Keratinocyte (primary cell): ENCODE results near the gene UBE2J2. TPM values are rescaled to one million over a fixed set of nuclear protein-coding genes. Genes with fewer than 3 reads are reported as not detected.

Experiments
- DNase-seq: peaks from one replicate; pipeline ENCODE4 v3.0.0-alpha.2; 2011; ENCODE audit warnings: low read depth, missing footprints, low spot score
- FAIRE-seq: peaks from 2 replicates; lab custom pipeline; 2011; peaks lifted over from hg19 to GRCh38; lab: Jason Lieb, UNC
- H2AFZ ChIP-seq: 2 replicates; pipeline ENCODE4 v1.6.0; 2012; ENCODE audit warnings: low read length, control low read depth, inconsistent platforms; ENCODE audit not compliant: control insufficient read depth
- H3K27ac ChIP-seq: 2 replicates; pipeline ENCODE4 v1.5.1; 2011; ENCODE audit warnings: low read length; ENCODE audit not compliant: control insufficient read depth, insufficient read depth
- H3K27me3 ChIP-seq: 3 replicates; pipeline ENCODE4 v1.6.0; 2011; ENCODE audit warnings: low read length; ENCODE audit not compliant: control insufficient read depth, insufficient read depth; ENCODE audit errors: extremely low read depth
- H3K36me3 ChIP-seq, 2 experiments: 2 replicates in 1 of 2; 3 replicates in 1 of 2; pipeline ENCODE4 v1.5.1; 2011; ENCODE audit warnings: low read length in 2 of 2, mild to moderate bottlenecking in 1 of 2; ENCODE audit not compliant: control insufficient read depth in 2 of 2, insufficient read depth in 2 of 2; ENCODE audit errors: extremely low read depth in 1 of 2
- H3K4me1 ChIP-seq: 3 replicates; pipeline ENCODE4 v1.5.1; 2011; ENCODE audit warnings: low read length; ENCODE audit not compliant: control insufficient read depth, insufficient read depth; ENCODE audit errors: extremely low read depth
- H3K4me2 ChIP-seq: 3 replicates; pipeline ENCODE4 v1.6.0; 2011; ENCODE audit warnings: low read depth, low read length; ENCODE audit not compliant: control insufficient read depth, insufficient read depth; ENCODE audit errors: extremely low read depth
- H3K4me3 ChIP-seq, 3 experiments: fragments of 200-600 bp in 1 of 3; sonication (generic) in 1 of 3; 2 replicates in 2 of 3; 3 replicates in 1 of 3; pipeline ENCODE4 v1.5.1; 2011 to 2016; ENCODE audit warnings: low read length in 3 of 3, mild to moderate bottlenecking in 3 of 3, control low read depth in 2 of 3, inconsistent platforms in 1 of 3, low read depth in 1 of 3, mixed read lengths in 1 of 3, mixed run types in 1 of 3, moderate library complexity in 1 of 3; ENCODE audit not compliant: control insufficient read depth in 2 of 3, insufficient read depth in 2 of 3; ENCODE audit errors: extremely low read depth in 1 of 3
- H3K79me2 ChIP-seq: 2 replicates; pipeline ENCODE4 v1.6.0; 2012; ENCODE audit warnings: low read length; ENCODE audit not compliant: control insufficient read depth, insufficient read depth
- H3K9ac ChIP-seq: 3 replicates; pipeline ENCODE4 v1.6.0; 2011; ENCODE audit warnings: low read length; ENCODE audit not compliant: control insufficient read depth, insufficient read depth; ENCODE audit errors: extremely low read depth
- H3K9me1 ChIP-seq: 3 replicates; pipeline ENCODE4 v1.6.0; 2011; ENCODE audit warnings: low read length; ENCODE audit not compliant: control insufficient read depth, insufficient read depth; ENCODE audit errors: extremely low read depth
- H3K9me3 ChIP-seq: 2 replicates; pipeline ENCODE4 v1.5.1; 2012; ENCODE audit warnings: low read depth, low read length; ENCODE audit not compliant: control insufficient read depth
- H4K20me1 ChIP-seq: 3 replicates; pipeline ENCODE4 v1.6.0; 2011; ENCODE audit warnings: low read length; ENCODE audit not compliant: control insufficient read depth, insufficient read depth; ENCODE audit errors: extremely low read depth
- EZH2 ChIP-seq: IDR thresholded peaks from one replicate; pipeline ENCODE4 v1.6.1; 2012; ENCODE audit warnings: inconsistent platforms, mild to moderate bottlenecking, low read length, moderate library complexity
- dilution Hi-C: fragments of 300-500 bp; cut with MboI; formaldehyde crosslinking; loops from one replicate; pipeline ENCODE4 v1.7.0; 2020; ENCODE audit warnings: low sequenced_read_pairs; ENCODE audit not compliant: extremely low pct_ligation_motif_present
- polyA plus RNA-seq, 5 experiments: library from polyadenylated mRNA; depleted of rRNA in 3 of 5; stranded (reverse) in 3 of 5; stranded (forward) in 1 of 5; unstranded in 1 of 5; fragments of >200 nt; gene quantifications; 1 replicate in 1 of 5; 2 replicates in 3 of 5; 3 replicates in 1 of 5; pipeline versions ENCODE4 v1.2.1 to v1.2.3, GENCODE V29; 2011 to 2012; ENCODE audit warnings: missing spikeins in 2 of 5, low read depth in 1 of 5, low replicate concordance in 1 of 5
- TF ChIP-seq, protein P1 (sequence below), 3 experiments: IDR thresholded peaks in 1 of 3; conservative IDR thresholded peaks in 1 of 3; optimal IDR thresholded peaks in 1 of 3; 2 replicates in 2 of 3; 3 replicates in 1 of 3; pipeline versions ENCODE3 to v1.5.1; 2011; ENCODE audit warnings: low read length in 3 of 3, mild to moderate bottlenecking in 3 of 3, moderate library complexity in 2 of 3, control low read depth in 1 of 3, inconsistent platforms in 1 of 3; ENCODE audit not compliant: insufficient read depth in 2 of 3; ENCODE audit errors: extremely low read depth in 1 of 3

The UBE2J2 gene
- polyA plus RNA-seq, 1 donor (not counting 4 experiments of a cell fraction or from before 2014, with no cell fraction given): 27.0 TPM

DNA sequence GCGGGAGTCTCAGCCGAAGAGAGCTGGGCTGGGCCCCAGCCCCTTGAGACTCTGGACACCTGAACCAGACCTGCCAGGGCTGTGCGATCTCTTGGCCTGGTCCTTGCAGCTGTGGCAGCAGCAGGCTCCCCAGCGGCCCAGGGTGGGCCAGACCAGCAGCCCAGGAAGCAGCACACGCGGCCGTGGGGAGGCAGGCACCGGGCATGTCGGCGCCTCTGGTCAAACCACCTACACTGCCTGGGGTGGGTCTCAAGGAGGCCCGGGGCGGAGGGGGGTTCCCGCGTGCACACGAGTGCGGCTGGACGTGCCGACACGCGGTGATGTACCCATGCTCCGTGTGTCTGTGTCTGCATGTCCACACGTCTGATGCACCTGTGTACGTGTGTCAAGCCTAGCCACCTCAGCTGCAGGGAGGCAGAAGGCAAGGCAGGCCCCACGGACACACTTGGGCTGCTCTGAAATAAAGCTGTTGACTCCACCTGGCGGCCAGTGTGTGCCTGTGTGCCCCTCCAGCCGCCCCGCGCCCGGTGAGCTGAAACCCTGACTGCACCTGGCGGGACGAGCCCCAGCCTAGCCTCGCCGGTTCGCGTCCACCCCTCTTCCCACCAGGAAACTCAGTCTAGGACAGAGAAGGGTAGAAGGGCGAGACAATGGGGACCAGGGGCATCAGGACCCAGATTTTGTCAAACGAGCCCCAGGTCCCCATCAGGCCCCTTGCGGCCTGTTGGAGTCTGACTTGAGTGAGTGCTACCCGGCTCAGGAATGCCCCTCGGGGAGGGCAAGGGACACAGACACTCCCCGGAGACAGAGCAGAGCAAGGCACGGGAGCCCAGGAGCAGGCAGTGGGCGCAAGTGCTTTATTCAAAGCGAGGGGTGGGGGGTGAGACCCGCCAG lies 18.1 kb upstream of the UBE2J2 start:
- Histone ChIP-seq H3K27ac (no peak overlapping the region), H3K4me3 (no peak overlapping the region), H3K27me3 (peaks cover 5% of the 10 kb centered on the region), H4K20me1 (peaks cover 6% of the 10 kb centered on the region), H3K9ac (no peak overlapping the region), H3K9me3 (no peaks in the 10 kb centered on the region), H2AFZ (no peak overlapping the region), H3K9me1 (no peaks in the 10 kb centered on the region), H3K79me2 (no peaks in the 10 kb centered on the region), H3K4me2 (no peak overlapping the region), H3K36me3 (no peaks in the 10 kb centered on the region), H3K4me1 (peaks cover 9% of the 10 kb centered on the region)
- DNase-seq (no peak), FAIRE-seq (peak; percentile 32)
- dilution Hi-C loops: no loop called here
- TF ChIP-seq, protein P1, sequence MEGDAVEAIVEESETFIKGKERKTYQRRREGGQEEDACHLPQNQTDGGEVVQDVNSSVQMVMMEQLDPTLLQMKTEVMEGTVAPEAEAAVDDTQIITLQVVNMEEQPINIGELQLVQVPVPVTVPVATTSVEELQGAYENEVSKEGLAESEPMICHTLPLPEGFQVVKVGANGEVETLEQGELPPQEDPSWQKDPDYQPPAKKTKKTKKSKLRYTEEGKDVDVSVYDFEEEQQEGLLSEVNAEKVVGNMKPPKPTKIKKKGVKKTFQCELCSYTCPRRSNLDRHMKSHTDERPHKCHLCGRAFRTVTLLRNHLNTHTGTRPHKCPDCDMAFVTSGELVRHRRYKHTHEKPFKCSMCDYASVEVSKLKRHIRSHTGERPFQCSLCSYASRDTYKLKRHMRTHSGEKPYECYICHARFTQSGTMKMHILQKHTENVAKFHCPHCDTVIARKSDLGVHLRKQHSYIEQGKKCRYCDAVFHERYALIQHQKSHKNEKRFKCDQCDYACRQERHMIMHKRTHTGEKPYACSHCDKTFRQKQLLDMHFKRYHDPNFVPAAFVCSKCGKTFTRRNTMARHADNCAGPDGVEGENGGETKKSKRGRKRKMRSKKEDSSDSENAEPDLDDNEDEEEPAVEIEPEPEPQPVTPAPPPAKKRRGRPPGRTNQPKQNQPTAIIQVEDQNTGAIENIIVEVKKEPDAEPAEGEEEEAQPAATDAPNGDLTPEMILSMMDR (optimal IDR thresholded peaks at IDR 0.05 in 1 of 3, IDR thresholded peaks at IDR 0.05 in 1 of 3, conservative IDR thresholded peaks at IDR 0.05 in 1 of 3; ENCODE audit: extremely low read depth in 1 of 3, insufficient read depth in 2 of 3, low read length in 3 of 3): peak; percentile 76 to 99 (median 83)
- TF ChIP-seq EZH2: no peak

DNA sequence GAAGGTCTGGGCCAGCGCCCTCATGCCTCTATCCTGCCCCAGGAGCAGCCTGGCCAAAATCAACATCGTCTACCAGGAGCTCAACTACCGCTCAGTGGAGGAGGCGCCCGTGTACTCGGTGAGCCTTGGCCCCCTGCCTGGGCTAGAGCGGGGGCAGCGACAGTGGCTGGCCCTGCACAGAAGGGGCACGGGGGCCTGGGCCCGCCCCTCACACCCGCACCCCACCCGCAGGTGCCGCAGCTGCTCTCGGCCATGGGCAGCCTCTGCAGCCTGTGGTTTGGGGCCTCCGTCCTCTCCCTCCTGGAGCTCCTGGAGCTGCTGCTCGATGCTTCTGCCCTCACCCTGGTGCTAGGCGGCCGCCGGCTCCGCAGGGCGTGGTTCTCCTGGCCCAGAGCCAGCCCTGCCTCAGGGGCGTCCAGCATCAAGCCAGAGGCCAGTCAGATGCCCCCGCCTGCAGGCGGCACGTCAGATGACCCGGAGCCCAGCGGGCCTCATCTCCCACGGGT lies 17.4 kb upstream of the UBE2J2 start:
- no peaks in the 10 kb centered on the region for H3K9me3 ChIP-seq
- no peaks in the 10 kb centered on the region for H3K9me1 ChIP-seq
- no peaks in the 10 kb centered on the region for H3K79me2 ChIP-seq
- TF ChIP-seq EZH2: no peak
- TF ChIP-seq, protein P1 (optimal IDR thresholded peaks at IDR 0.05 in 1 of 3, IDR thresholded peaks at IDR 0.05 in 1 of 3, conservative IDR thresholded peaks at IDR 0.05 in 1 of 3; ENCODE audit: extremely low read depth in 1 of 3, insufficient read depth in 2 of 3, low read length in 3 of 3): no peak
- FAIRE-seq (no peak), DNase-seq (no peak)
- H2AFZ ChIP-seq: no peak overlapping the region
- no peak overlapping the region for H3K27ac ChIP-seq
- dilution Hi-C loops: no loop called here
- peaks cover 6% of the 10 kb centered on the region for H4K20me1 ChIP-seq
- H3K4me1 ChIP-seq: peaks cover 9% of the 10 kb centered on the region
- no peak overlapping the region for H3K4me2 ChIP-seq
- H3K4me3 ChIP-seq: no peak overlapping the region
- no peak overlapping the region for H3K9ac ChIP-seq
- H3K27me3 ChIP-seq: peaks cover 5% of the 10 kb centered on the region
- H3K36me3 ChIP-seq: no peaks in the 10 kb centered on the region
